ENCODE data around the gene PNMT.

PNMT gene

GRCh38 chr17:39683295-39683939 is 15.2 kb downstream of the PNMT start:
- H3K4me3 ChIP-seq (ENCODE audit: low read length): no peak overlapping the region
- no peak for DNase-seq (ENCODE audit: low read depth)
- TF ChIP-seq CTCF (IDR thresholded peaks at IDR 0.05; ENCODE audit: insufficient read depth, low read depth, low read length, missing control alignments): no peak

GRCh38 chr17:39684369-39685192 is 16.3 kb downstream of the PNMT start:
- DNase-seq (ENCODE audit: low read depth): no peak
- TF ChIP-seq CTCF (IDR thresholded peaks at IDR 0.05; ENCODE audit: insufficient read depth, low read depth, low read length, missing control alignments): no peak
- H3K4me3 ChIP-seq (ENCODE audit: low read length): no peak overlapping the region

GRCh38 chr17:39687101-39687545 is 18.9 kb downstream of the PNMT start:
- peak overlapping the region; percentile 63 for H3K4me3 ChIP-seq (ENCODE audit: low read length)
- TF ChIP-seq CTCF (IDR thresholded peaks at IDR 0.05; ENCODE audit: insufficient read depth, low read depth, low read length, missing control alignments): no peak

GRCh38 chr17:39687546-39688474 is 19.6 kb downstream of the PNMT start, which contains the start of gene PGAP3:
Gene PGAP3 (minus strand): TSS chr17:39688057. CDS start chr17:39688014, 43 bp downstream.
- peak; percentile 92 for DNase-seq (ENCODE audit: low read depth)
- peak within 1 kb of the TSS; percentile 63 for H3K4me3 ChIP-seq (ENCODE audit: low read length)
- TF ChIP-seq CTCF (IDR thresholded peaks at IDR 0.05; ENCODE audit: insufficient read depth, low read depth, low read length, missing control alignments): no peak

More at GRCh38 chr17:39687101-39687545, 18.9 kb downstream of the PNMT start:
- DNase-seq (ENCODE audit: low read depth): no peak

GRCh38 chr17:39688475-39688835 is 20.2 kb downstream of the PNMT start:
- no peak for DNase-seq (ENCODE audit: low read depth)
- TF ChIP-seq CTCF (IDR thresholded peaks at IDR 0.05; ENCODE audit: insufficient read depth, low read depth, low read length, missing control alignments): no peak
- H3K4me3 ChIP-seq (ENCODE audit: low read length): peak overlapping the region; percentile 63

- peak overlapping the region; percentile 63 for H3K4me3 ChIP-seq (ENCODE audit: low read length)
- peak; percentile 27 for TF ChIP-seq CTCF (IDR thresholded peaks at IDR 0.05; ENCODE audit: insufficient read depth, low read depth, low read length, missing control alignments)
- no peak for DNase-seq (ENCODE audit: low read depth)
These were observed 20.7 kb downstream of the PNMT start for GRCh38 chr17:39688945-39689344.
